ENCODE data around the gene IFT52.

DNA sequence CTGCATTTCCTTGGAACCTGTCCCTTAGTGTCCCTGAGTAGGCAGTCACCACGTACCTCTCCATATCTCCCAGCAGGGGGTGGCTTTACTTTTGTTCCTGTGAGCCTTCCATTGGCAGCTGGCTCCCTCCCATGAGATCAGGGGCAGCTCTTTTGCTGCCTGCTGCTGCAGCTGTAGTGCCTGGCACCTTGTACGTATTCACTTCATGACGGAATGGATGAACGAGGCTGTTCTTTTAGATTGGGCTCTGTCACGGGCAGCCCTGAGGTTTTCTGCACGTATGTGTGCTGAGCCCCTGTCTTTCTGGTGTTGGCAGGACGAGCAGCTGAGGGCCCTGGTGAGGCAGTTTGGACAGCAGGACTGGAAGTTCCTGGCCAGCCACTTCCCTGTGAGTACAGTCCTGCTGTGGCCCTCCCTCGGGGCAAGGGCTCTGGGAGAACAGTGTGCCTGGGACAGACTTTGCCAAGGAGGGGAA is 90.8 kb downstream of the IFT52 start:
- TF ChIP-seq, protein P1, sequence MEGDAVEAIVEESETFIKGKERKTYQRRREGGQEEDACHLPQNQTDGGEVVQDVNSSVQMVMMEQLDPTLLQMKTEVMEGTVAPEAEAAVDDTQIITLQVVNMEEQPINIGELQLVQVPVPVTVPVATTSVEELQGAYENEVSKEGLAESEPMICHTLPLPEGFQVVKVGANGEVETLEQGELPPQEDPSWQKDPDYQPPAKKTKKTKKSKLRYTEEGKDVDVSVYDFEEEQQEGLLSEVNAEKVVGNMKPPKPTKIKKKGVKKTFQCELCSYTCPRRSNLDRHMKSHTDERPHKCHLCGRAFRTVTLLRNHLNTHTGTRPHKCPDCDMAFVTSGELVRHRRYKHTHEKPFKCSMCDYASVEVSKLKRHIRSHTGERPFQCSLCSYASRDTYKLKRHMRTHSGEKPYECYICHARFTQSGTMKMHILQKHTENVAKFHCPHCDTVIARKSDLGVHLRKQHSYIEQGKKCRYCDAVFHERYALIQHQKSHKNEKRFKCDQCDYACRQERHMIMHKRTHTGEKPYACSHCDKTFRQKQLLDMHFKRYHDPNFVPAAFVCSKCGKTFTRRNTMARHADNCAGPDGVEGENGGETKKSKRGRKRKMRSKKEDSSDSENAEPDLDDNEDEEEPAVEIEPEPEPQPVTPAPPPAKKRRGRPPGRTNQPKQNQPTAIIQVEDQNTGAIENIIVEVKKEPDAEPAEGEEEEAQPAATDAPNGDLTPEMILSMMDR (conservative IDR thresholded peaks at IDR 0.05), result no peak
- no peak for TF ChIP-seq EZH2 (IDR thresholded peaks at IDR 0.05; ENCODE audit: low read depth)

All from PC-9 (cell line).